ENCODE measurements around the gene SLC39A11. TPM values are rescaled to one million over a fixed set of nuclear protein-coding genes. Genes with fewer than 3 reads are reported as not detected.

Gene SLC39A11
- total and polyA plus RNA-seq, 12 donors, result 7.0 to 91.4 (median 22.7) TPM

GRCh38 chr17:73029021-73029420, 63.5 kb downstream of the SLC39A11 start:
- Histone ChIP-seq H3K36me3 (replicated peaks in 1 of 2) (no peaks in the 10 kb centered on the region), H3K4me3 (no peak overlapping the region), H3K4me1 (replicated peaks in 1 of 2) (peaks cover 0 to 4% of the 10 kb centered on the region in 2 donors), H3K27ac (no peak overlapping the region), H3K27me3 (no peaks in the 10 kb centered on the region), H3K9me3 (replicated peaks in 1 of 3) (no peaks in the 10 kb centered on the region)
- TF ChIP-seq POLR2A (IDR thresholded peaks at IDR 0.05), result no peak
- TF ChIP-seq CTCF (IDR thresholded peaks at IDR 0.05), result no peak
- DNase-seq, result no peak
- WGBS, 4 donors, result 97 to 100% (median 98%) methylated on average over 6 of the region's 6 CpGs
- intact Hi-C loops (cut with DNase I), result no loop called here

DNA sequence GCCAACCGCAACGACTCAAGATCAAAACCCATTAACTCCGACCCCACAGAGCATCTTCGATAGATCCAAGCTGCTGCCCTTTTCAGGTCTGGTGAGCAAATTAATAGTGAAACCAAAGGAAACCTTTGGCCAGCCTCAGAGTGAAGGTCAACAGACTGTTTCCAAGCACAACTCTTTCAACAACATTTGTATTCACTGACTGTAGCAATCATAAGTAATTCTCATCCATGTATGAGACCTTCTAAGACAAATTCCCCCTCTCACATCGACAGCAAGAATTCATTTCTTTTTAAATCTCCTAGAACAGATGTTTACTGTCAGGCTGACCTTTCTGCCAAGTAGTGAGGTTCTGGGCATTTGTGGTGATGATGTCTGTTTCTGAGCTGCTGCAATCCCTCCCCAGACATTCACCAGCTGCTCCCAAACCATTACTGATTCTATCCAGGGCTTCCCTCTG, 64.2 kb downstream of the SLC39A11 start:
- intact Hi-C loops (cut with DNase I), result no loop called here
- Histone ChIP-seq H3K4me1 (replicated peaks in 1 of 2) (peaks cover 0 to 3% of the 10 kb centered on the region in 2 donors), H3K4me3 (no peak overlapping the region), H3K27ac (peak overlapping the region in 1 of 5 donors; percentile 20), H3K9me3 (replicated peaks in 1 of 3) (no peaks in the 10 kb centered on the region), H3K27me3 (no peaks in the 10 kb centered on the region), H3K36me3 (replicated peaks in 1 of 2) (no peaks in the 10 kb centered on the region)
- no peak for DNase-seq
- 58 to 70% (median 61%) methylated on average over 5 of the region's 5 CpGs for WGBS, 4 donors
- TF ChIP-seq CTCF (IDR thresholded peaks at IDR 0.05) (no peak), POLR2A (IDR thresholded peaks at IDR 0.05) (no peak)

DNA sequence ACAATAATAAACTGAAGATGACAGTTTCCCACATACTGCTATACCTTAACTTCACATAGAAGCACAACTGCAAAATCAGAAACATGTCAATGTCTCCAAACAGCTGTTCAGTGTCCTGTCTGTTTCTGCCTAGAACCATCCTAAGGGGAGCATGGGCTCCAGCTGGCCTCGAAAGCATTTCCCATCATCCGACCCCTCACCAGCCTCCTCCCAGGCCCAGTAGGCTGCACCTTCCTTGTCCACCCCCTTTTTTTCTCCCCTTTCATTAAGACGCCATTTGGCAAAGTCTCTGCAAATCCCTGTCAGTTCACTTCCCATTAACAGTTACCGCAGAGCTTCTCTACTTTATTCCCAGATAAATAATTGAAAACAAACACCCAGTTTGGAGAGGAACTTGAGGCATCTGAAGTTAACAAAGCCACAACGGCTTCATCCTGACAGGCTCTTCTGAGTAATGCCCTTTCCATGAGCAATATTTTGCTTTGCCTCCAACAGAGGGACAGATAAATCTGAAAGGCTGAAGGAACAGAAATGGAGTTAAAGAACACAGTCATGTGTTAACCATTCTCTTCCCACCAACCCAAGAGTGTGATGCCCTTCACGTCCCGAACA, 65.3 kb downstream of the SLC39A11 start:
- Histone ChIP-seq H3K4me1 (replicated peaks in 1 of 2) (no peaks in the 10 kb centered on the region), H3K9me3 (replicated peaks in 1 of 3) (no peaks in the 10 kb centered on the region), H3K36me3 (replicated peaks in 1 of 2) (no peaks in the 10 kb centered on the region), H3K27me3 (no peaks in the 10 kb centered on the region), H3K4me3 (no peak overlapping the region), H3K27ac (peak overlapping the region in 1 of 5 donors; percentile 20)
- no peak for DNase-seq
- 83 to 89% (median 86%) methylated on average over 7 of the region's 7 CpGs for whole genome bisulfite sequencing, 4 donors
- intact Hi-C loops (cut with DNase I), result no loop called here
- TF ChIP-seq POLR2A (IDR thresholded peaks at IDR 0.05) (no peak), CTCF (IDR thresholded peaks at IDR 0.05) (no peak)

DNA sequence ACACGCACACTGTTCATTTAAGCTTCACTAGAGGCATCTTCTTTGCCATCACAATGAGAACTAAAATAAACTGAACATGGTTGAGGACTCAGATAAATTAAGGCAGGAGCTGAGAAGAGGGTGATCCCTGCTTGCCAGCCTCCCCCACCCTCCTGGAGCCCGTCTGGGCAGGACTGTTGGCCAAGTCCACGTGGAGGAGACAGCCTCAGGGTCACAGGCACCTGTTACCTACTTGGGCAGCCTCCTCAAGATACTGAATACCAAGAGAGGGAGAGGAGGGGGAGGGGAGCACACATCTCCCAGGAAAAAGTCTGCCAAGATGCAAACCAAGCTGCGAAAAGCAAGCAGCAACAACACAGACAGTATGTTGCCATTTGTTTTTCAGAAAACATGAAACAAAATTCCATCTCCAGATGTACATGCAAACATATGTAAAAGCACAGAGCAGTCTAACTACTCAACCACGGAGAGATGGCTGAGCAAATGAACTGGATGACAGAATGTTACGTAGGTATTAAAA, 67.4 kb downstream of the SLC39A11 start:
- TF ChIP-seq CTCF (IDR thresholded peaks at IDR 0.05) (no peak), POLR2A (IDR thresholded peaks at IDR 0.05) (no peak)
- Histone ChIP-seq H3K27me3 (no peaks in the 10 kb centered on the region), H3K9me3 (replicated peaks in 1 of 3) (no peaks in the 10 kb centered on the region), H3K4me1 (replicated peaks in 1 of 2) (no peaks in the 10 kb centered on the region), H3K36me3 (replicated peaks in 1 of 2) (no peaks in the 10 kb centered on the region), H3K4me3 (no peak overlapping the region), H3K27ac (no peak overlapping the region)
- no peak for DNase-seq
- WGBS, 4 donors, result 77 to 85% (median 82%) methylated on average over 6 of the region's 6 CpGs
- intact Hi-C loops (cut with DNase I), result no loop called here
